SH-SY5Y (cell line): Measurements from ENCODE around the gene TRIM71.

Experiments used
- GATA2 ChIP-seq: IDR thresholded peaks from 2 replicates; pipeline ENCODE4 v1.6.1; 2011; ENCODE audit warnings: mild to moderate bottlenecking, low read depth, low read length
- GATA3 ChIP-seq: IDR thresholded peaks from 2 replicates; pipeline ENCODE4 v1.6.1; 2011; ENCODE audit warnings: low read depth, mild to moderate bottlenecking, low read length, moderate library complexity

DNA sequence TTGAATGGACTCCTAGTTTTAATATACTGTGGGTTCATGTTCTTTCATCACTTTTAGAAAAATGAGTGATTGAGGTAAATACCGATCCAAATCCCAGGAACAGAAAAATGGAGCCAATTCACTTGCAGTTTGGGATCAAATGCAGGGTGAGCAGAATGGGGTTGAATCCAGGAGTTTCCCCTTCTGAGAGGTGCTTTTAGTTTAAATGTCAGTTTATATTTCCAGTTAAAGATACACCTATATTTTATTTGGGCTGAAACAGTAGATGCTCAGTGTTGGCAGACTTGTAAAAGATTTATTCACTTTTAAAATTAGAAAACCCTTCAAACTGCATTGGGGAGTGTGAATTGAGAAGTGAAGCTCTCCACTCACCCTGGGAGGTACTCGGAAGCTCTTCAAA, 2.6 kb downstream of the TRIM71 start:
- no peak for TF ChIP-seq GATA2
- TF ChIP-seq GATA3, result no peak
